ENCODE data around the gene PCSK2. TPM values are rescaled to one million over a fixed set of nuclear protein-coding genes. Genes with fewer than 3 reads are reported as not detected.

PCSK2 gene
- total RNA-seq, 1 experiment from 2014 or later: 245 TPM

GRCh38 chr20:17380801-17381200 lies 154.0 kb downstream of the PCSK2 start:
- Histone ChIP-seq H3K4me3 (ENCODE audit: low read depth, low read length, poor library complexity, severe bottlenecking) (no peak overlapping the region), H3K27ac (ENCODE audit: low read depth, low read length, poor library complexity, severe bottlenecking) (peak overlapping the region; percentile 51), H3K27me3 (replicated peaks; ENCODE audit: insufficient read depth, low read depth, low read length, poor library complexity) (no peaks in the 10 kb centered on the region), H3K9me3 (ENCODE audit: low read depth, low read length, poor library complexity, severe bottlenecking) (no peaks in the 10 kb centered on the region), H3K4me1 (ENCODE audit: insufficient read depth, low read length, poor library complexity, severe bottlenecking) (peaks cover 12% of the 10 kb centered on the region), H3K36me3 (ENCODE audit: insufficient read depth, low read length, poor library complexity, severe bottlenecking) (no peaks in the 10 kb centered on the region)
- DNase-seq (ENCODE audit: low spot score): no peak
- intact Hi-C loops (cut with micrococcal nuclease; ENCODE audit: unreplicated experiment): no loop called here
- ChIA-PET CTCF (no interaction called here), POLR2A (ENCODE audit: low non-redundant PET) (no interaction called here)
- TF ChIP-seq EZH2 (IDR thresholded peaks at IDR 0.05; ENCODE audit: borderline replicate concordance, low read depth, low read length, poor library complexity, severe bottlenecking): no peak
- TF ChIP-seq CTCF (conservative IDR thresholded peaks at IDR 0.05; ENCODE audit: low read depth, low read length): no peak
- no TSS peak for BruUV-seq (replicated peaks)

- intact Hi-C loops (cut with micrococcal nuclease; ENCODE audit: unreplicated experiment): no loop called here
- no peak overlapping the region for H3K4me3 ChIP-seq (ENCODE audit: low read depth, low read length, poor library complexity, severe bottlenecking)
- TF ChIP-seq EZH2 (IDR thresholded peaks at IDR 0.05; ENCODE audit: borderline replicate concordance, low read depth, low read length, poor library complexity, severe bottlenecking): no peak
- TF ChIP-seq CTCF (conservative IDR thresholded peaks at IDR 0.05; ENCODE audit: low read depth, low read length): no peak
- H3K36me3 ChIP-seq (ENCODE audit: insufficient read depth, low read length, poor library complexity, severe bottlenecking): no peaks in the 10 kb centered on the region
- H3K4me1 ChIP-seq (ENCODE audit: insufficient read depth, low read length, poor library complexity, severe bottlenecking): peaks cover 12% of the 10 kb centered on the region
- H3K27ac ChIP-seq (ENCODE audit: low read depth, low read length, poor library complexity, severe bottlenecking): no peak overlapping the region
- no TSS peak for BruUV-seq (replicated peaks)
- ChIA-PET POLR2A (ENCODE audit: low non-redundant PET) (no interaction called here), CTCF (no interaction called here)
- no peaks in the 10 kb centered on the region for H3K27me3 ChIP-seq (replicated peaks; ENCODE audit: insufficient read depth, low read depth, low read length, poor library complexity)
- H3K9me3 ChIP-seq (ENCODE audit: low read depth, low read length, poor library complexity, severe bottlenecking): no peaks in the 10 kb centered on the region
- DNase-seq (ENCODE audit: low spot score): no peak
These were observed 154.9 kb downstream of the PCSK2 start for GRCh38 chr20:17381724-17382123.

GRCh38 chr20:17385798-17386197 lies 159.0 kb downstream of the PCSK2 start:
- Histone ChIP-seq H3K4me1 (ENCODE audit: insufficient read depth, low read length, poor library complexity, severe bottlenecking) (peaks cover 9% of the 10 kb centered on the region), H3K9me3 (ENCODE audit: low read depth, low read length, poor library complexity, severe bottlenecking) (no peaks in the 10 kb centered on the region), H3K27ac (ENCODE audit: low read depth, low read length, poor library complexity, severe bottlenecking) (no peak overlapping the region), H3K36me3 (ENCODE audit: insufficient read depth, low read length, poor library complexity, severe bottlenecking) (no peaks in the 10 kb centered on the region), H3K4me3 (ENCODE audit: low read depth, low read length, poor library complexity, severe bottlenecking) (no peak overlapping the region), H3K27me3 (replicated peaks; ENCODE audit: insufficient read depth, low read depth, low read length, poor library complexity) (no peaks in the 10 kb centered on the region)
- BruUV-seq (replicated peaks): no TSS peak
- intact Hi-C loops (cut with micrococcal nuclease; ENCODE audit: unreplicated experiment): no loop called here
- DNase-seq (ENCODE audit: low spot score): no peak
- no peak for TF ChIP-seq CTCF (conservative IDR thresholded peaks at IDR 0.05; ENCODE audit: low read depth, low read length)
- TF ChIP-seq EZH2 (IDR thresholded peaks at IDR 0.05; ENCODE audit: borderline replicate concordance, low read depth, low read length, poor library complexity, severe bottlenecking): no peak
- POLR2A ChIA-PET (ENCODE audit: low non-redundant PET): no interaction called here
- CTCF ChIA-PET: interaction anchor here (0.5 kb wide), 1 partner anchor 44 kb away, joined by 3 read pairs; no protein-coding TSS in a partner anchor

All from A673 (cell line).